ENCODE results near the gene PCMTD2.
"Not testable (repeated sequence)": the region's sequence is repeated elsewhere in the genome, so short reads cannot be mapped to it uniquely, and the experiment has no call there.

Gene PCMTD2

GRCh38 chr20:64258071-64258823 is 2.7 kb downstream of the PCMTD2 start:
- no peak for DNase-seq

GRCh38 chr20:64260239-64260638 is 4.7 kb downstream of the PCMTD2 start:
- DNase-seq, result no peak

- no peak for DNase-seq
Observed at GRCh38 chr20:64261138-64261537, 5.6 kb downstream of the PCMTD2 start.

- DNase-seq, result no peak
Observed at GRCh38 chr20:64264091-64264490, 8.5 kb downstream of the PCMTD2 start.

DNA sequence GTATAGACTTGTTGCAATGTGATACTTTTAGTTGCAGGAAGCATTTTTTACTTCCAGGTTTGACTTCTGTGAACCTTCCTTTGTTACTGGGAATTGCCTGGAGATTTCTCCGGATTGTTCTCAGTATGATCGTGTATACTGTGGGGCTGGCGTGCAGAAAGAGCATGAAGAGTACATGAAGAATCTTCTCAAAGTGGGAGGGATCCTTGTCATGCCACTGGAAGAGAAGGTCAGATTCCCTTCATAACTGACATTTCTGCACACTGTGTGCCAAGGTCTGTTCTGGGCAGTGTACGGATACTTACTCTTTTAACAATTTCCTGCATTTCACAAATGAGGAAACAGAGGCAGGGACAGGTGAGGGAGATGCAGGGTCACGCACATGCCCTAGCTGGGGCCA is 9.7 kb downstream of the PCMTD2 start:
- no peak for DNase-seq

DNA sequence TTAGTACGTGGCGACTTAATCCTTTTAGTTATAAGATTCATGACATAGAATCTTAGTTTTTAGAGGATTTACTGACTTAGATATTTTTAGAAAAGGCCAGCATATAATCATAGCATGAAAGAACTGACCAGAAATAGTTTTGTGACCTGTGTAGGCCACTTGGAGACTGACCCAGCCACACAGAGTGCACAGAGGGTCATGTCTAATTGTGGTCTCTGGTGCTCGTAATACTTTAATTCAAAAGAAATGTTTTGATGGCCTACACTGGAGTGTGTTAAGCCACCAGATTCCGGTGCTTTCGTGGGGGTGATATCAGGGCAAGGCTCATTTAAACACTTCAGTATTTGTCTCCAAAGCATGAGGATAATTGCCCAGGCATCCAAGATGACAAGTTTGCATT is 11.4 kb downstream of the PCMTD2 start:
- no peak for DNase-seq

DNA sequence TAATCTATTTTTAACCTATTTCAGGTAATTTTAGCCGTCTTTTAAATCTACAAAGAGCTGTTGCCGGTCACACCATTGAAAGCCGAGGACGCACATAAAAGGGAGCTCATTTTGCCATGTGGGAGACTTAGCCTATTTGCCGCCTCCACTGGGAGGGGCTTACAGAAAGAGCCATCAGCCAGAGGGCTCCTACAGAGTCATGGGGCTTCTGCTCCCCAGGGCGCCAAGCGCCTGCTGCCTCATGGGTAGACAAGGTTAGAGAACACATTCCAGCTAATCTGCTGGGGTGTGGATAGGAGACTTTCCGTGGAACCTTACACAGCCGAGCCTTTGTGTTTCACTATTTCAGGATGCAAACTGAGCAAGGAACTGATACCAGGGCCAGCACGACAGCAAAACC is 12.6 kb downstream of the PCMTD2 start:
- DNase-seq, result no peak

DNA sequence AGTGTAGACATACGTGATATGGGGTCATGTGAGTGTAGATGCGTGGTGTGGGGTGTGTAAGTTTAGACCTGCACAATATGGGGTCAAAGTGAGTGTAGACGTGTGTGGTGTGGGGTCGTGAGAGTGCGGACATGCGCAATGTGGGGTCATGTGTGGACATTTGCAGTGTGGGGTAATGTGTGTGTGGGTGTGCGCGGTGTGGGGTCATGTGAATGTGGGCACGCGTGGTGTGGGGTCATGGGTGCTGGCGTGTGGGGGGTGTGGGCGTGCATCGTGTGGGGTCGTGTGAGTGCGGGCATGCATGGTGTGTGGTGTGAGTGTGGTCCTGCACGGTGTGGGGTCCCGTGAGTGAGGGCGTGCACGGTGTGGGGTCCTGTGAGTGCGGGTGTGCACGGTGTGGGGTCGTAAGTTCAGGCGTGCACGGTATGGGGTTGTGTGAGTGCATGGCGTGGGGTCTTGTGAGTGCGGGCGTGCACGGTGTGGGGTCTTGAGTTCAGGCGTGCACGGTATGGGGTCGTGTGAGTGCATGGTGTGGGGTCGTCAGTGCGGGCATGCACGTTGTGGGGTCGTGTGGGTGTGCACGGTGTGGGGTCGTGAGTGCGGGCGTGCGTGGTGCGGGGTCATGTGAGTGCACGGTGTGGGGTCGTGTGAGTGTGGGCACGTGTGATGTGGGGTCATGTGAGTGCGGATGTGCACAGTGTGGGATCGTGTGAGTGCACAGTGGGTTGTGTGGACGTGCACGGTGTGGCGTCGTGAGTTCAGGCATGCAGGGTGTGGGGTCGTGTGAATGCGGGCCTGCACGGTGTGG is 14.3 kb downstream of the PCMTD2 start:
- DNase-seq, result no peak

DNA sequence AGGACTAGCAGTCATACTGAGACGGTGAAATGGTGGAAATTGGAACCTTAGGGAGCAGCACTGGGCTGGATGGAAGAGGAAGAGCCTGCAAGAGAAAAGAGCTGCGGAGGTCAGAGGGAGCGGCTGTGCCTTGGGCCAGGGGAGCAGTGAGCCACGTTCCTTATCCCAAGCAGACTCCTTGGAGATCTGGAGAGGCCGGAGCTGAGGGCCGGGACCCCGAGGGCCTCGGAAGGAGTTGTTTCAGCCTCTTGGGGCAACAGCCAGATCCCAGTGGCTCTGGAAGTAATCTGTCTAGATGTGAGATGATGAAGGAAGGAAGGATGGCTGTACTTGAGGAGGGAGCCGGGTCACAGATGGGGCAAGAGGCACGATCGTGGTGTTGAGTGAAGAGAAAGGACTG is 16.1 kb downstream of the PCMTD2 start:
- no peak for DNase-seq

- DNase-seq, result no peak
Observed at GRCh38 chr20:64273109-64273508, 17.6 kb downstream of the PCMTD2 start.

DNA sequence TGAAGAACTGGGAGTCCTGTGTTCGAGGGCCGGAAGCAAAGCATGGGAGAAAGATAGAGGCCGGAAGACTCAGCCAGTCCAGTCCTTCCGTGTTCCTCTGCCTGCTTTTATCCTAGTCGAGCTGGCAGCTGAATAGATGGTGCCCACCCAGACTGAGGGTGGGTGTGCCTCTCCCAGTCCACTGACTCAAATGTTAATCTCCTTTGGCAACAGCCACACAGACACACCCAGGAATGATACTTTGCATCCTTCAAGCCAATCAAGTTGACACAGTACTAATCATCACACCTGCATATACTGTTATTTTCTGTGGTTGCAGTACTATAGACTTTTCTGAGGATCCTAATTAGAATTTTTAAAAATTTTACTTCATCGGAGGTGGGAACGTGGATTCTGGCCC is 21.3 kb downstream of the PCMTD2 start:
- no peak for DNase-seq

- no peak for DNase-seq
Observed at GRCh38 chr20:64277571-64278316, 22.2 kb downstream of the PCMTD2 start.

- no peak for DNase-seq
Observed at GRCh38 chr20:64278317-64278681, 22.8 kb downstream of the PCMTD2 start.

GRCh38 chr20:64279826-64280459 is 24.4 kb downstream of the PCMTD2 start:
- no peak for DNase-seq

DNA sequence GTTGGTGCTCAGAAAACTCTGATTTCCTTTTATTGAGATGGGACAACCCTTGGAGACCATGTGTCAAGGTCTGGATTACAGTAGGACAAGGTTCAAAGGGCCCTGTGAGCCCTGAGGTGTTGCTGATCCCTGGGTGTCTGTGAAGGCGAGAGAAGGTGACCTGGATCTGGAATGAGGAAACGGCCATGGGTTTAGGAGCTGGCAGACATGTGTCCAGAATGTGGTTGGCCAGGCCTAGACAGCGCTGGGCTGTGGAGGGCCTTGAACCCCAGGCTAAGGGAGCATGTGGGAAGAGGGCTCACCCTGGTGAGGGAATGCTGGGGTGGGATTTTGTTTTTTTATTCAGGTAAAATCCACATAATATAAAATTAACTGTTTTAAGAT is 24.9 kb downstream of the PCMTD2 start:
- no peak for DNase-seq

DNA sequence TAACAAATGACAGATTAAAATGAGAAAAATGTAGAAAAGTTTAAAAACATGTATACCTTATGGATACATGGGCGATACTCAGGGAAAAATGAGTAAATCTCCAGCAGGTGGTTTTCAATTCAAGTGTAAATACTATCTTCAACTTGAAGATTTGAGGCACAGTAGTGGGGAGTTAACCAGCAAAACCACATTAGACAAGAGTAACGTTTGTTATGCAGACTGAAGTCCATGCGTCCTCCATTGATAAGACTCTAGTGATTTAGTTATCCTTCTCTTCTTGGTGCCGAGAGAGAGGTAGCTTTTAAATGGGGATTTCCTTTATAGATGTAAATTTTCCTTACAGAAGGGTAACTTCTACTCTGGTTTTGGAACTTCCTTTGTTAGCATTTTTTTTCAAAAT is 28.1 kb downstream of the PCMTD2 start:
- no peak for DNase-seq

- DNase-seq, result not testable (repeated sequence)
Observed at GRCh38 chr20:64285579-64286446, 30.3 kb downstream of the PCMTD2 start.

DNA sequence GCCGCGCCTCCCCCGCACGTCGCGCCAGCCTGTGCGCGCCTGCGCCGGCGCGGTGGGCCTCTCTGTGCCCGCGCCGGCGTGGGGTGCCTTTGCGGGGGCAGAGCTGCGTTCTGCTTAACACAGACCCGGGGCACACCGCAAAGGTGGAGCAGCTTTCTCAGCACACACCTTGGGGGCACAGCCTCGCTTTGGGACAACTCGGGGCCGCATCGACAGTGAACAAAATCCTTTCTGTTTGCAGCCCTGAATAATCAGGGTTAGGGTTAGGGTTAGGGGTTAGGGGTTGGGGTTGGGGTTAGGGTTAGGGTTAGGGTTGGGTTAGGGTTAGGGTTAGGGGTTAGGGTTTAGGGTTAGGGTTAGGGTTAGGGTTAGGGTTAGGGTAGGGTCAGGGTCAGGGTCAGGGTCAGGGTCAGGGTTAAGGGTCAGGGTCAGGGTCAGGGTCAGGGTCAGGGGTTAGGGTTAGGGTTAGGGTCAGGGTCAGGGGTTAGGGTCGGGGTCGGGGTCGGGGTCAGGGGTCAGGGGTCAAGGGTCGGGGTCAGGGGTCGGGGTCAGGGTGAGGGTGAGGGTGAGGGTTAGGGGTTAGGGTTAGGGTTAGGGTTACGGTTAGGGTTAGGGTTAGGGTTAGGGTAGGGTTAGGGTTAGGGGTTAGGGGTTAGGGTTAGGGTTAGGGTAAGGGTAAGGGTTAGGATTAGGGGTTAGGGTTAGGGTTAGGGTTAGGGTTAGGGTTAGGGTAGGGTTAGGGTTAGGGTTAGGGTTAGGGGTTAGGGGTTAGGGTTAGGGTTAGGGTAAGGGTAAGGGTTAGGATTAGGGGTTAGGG is 31.1 kb downstream of the PCMTD2 start:
- not testable (repeated sequence) for DNase-seq

GRCh38 chr20:64287264-64287590 is 31.7 kb downstream of the PCMTD2 start:
- DNase-seq, result not testable (repeated sequence)

DNA sequence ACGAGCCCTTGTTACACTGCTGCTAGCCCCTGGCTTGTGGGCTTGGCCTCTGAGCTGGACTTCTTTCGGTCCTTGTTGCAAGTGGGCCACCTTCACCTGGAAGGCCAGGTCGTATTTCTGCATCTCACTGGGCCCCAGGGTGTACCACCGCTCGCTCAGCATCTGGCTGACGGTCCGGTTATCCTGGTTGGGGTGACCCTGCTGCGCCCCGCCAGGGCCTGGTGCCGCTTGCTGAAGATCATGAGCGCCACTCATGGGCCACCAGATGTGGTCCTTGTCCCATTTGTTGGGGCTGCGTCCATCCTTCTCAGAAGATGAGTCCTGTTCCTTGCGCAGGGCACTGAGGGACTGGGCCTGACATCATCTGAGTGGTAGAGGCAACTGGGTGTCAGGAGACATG is 36.6 kb downstream of the PCMTD2 start:
- not testable (repeated sequence) for DNase-seq

- DNase-seq, result not testable (repeated sequence)
Observed at GRCh38 chr20:64303086-64303485, 47.5 kb downstream of the PCMTD2 start.

Measured in NCI-H226 (cell line).